ENCODE results near the gene MAVS.
"Not testable (repeated sequence)": the region's sequence is repeated elsewhere in the genome, so short reads cannot be mapped to it uniquely, and the experiment has no call there.

Gene MAVS

GRCh38 chr20:3815703-3816315, 30.8 kb upstream of the MAVS start:
- DNase-seq = no peak

DNA sequence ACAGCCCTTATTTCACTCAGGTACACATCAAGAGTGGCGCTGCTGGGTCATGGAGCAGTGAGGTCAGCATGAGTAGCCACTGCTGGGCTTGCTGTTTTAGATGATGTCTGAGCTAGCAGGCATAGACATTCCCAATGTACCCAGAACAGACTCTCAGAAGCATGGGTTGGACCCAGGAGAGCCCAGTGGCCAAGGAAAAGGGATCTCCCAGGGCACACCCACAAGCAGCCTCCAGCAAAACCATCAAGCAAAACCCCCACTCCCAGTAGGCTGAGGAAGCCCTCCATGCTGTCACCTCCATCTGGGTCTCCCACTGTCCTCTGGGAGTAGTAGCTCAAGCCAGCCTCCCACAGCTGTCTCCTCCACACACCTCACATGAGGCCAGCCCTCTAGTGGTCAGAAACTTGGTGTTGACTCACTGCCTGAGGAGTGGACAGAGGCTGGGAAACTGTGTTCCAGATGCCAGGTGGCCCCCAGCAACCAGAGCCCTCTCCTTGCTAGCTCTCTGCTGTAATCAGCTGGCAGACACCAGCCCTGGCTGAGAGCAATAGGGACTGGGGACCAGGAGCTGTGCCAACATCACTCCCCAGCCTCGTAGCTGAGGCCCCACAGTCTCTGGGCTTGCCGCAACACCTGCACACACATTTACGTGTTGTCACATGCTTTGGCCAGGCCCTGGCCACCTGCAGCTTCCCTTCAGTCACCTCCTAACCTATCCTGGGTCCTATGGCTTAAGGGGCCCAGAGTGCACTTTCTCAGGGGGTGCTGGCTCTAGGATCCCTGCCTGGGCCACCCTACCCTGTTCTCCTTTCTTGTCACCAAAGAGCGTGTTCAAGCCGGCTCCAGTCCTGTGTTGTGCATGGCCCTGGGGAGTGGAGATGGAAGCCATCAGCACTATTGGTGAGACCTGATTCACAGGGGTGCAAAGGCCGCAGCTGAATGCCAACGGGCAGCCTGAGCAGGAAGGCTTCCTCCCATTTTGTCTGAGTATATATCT, 28.2 kb upstream of the MAVS start:
- peak; percentile 16 for DNase-seq

DNA sequence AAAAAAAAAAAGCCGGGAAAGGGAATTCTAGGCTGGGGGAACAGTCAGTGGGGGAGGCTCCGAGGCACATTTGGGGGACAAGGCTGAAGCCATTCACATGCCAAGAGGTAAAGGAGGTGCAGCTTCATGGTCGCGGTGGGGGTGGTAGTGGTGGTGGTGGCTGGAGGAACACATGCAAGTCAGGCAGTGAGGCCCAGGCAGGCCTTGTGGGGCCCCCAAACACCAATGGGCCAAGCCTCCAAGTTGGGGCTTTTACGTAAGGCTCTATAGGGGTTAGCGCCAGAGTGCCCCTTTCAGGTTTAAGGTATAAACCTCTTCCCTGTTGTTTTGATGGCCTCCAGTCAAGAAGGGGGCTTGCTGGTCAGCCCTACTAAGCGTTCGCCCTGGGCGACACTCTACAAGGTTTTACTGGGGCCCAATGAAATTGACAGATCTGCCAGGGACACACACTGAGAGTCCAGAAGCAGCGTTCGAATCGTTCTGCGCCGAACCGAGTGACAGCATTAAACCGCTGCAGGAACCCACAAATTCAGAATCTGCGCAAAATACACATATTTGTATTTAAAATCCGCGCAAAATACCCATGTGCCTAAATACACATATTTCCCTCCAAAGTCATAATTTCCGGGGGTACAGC, 27.1 kb upstream of the MAVS start:
- DNase-seq = no peak

- peak; percentile 96 for DNase-seq
Observed at GRCh38 chr20:3820048-3820900, 26.4 kb upstream of the MAVS start, which contains the start of gene AP5S1. TSS of gene AP5S1 (plus strand) at chr20:3820547. CDS start at chr20:3822118, 1,571 bp downstream.

DNA sequence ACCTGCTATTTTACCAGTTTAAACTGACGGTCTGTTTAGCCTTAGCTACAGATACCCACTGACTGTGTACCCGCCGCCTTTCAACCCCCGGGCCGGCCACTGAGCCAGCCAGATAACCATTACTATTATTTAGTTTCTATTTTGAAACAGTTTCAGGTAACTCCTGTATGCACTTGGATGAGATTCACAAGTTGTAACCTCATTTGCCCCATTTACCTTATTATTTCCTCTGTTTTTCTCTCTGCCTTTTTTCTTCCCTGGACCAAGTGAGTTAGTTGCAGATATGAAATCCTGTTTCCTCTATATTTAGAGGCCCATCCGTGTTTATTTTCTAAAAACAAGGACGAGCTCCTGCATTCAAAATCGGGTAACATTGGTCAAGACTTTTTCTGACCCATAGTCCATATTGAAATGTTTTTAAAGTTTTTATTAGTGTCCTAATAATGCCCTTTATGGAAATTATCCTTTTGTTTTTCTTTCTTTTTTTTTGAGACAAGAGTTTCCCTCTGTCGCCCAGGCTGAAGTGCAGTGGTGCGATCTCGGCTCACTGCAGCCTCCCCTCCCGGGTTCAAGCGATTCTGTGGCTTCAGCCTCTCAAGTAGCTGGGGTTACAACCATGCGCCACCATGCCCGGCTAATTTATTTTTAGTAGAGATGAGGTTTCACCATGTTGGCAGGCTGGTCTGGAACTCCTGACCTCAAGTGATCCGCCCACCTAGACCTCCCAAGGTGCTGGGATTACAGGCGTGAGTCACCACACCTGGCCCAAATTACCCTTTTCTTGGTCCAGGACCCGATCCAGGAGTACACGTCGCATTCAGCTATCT, 25.5 kb upstream of the MAVS start:
- no peak for DNase-seq

GRCh38 chr20:3821996-3822395, 24.6 kb upstream of the MAVS start:
- no peak for DNase-seq

DNA sequence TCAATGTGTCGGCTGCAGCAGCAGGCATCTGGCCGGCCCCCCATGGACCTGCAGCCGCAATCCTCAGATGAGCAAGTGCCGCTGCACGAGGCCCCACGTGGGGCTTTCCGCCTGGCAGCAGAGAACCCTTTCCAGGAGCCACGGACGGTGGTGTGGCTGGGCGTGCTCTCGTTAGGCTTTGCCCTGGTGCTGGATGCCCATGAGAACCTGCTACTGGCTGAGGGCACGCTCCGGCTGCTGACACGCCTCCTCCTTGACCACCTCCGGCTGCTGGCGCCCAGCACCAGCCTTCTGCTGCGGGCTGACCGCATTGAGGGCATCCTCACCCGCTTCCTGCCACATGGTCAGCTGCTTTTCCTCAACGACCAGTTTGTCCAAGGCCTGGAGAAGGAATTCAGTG, 22.8 kb upstream of the MAVS start:
- no peak for DNase-seq

DNA sequence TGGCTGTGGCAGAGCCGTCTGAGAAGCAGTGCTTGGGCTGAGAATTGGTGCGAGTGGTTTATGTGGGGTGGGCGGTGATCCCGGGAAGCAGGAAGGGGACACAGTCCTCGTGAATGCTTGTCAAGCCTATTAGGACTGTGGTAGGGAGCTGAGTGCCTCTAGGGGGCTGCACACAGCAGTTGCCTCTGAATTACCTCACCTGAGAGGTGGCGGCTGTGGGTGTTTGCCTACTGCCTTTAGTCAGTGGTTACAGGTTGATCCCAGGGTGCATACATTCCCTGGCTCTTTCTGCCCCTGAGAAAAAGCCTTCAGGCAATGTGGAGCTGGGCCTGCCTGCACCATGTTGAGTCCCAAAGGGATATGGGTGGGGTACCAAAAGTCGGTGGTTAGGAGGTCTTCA, 21.1 kb upstream of the MAVS start:
- DNase-seq = no peak

DNA sequence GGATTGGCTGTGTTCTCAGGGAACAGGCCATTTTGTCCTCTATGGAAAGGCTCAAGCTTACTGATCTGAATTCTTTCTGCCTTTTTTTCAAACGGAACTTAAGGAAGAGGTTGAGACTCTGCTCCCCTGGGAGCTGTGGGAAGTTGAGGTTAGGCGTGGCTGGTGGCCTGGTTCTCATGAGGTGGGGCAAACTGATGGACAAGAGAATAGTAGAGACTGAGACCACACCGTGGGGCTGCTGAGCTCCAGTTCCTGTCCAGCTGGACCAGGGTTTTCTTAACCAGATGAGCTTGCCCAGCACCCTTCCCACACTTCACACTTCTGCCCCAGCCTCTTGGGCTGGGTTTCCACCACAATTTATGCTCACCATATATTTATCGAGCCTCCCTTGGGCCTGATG, 20.2 kb upstream of the MAVS start:
- no peak for DNase-seq

DNA sequence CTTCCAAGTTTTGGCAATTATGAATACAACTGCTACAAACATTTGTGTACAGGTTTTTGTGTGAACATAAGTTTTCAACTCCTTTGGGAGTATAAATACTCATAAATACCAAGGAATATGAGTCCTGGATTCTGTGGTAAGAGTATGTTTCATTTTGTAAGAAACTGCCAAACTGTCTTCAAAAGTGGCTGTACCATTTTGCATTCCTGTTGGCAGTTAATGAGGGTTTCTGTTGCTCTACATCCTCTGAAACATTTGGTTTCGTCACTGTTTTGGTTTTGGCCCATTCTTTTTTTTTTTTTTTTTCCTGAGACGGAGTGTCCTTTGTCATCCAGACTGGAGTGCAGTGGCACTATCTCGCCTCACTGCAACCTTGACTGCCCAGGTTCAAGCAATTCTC, 17.8 kb upstream of the MAVS start:
- DNase-seq = no peak

GRCh38 chr20:3829891-3830290, 16.7 kb upstream of the MAVS start:
- not testable (repeated sequence) for DNase-seq

DNA sequence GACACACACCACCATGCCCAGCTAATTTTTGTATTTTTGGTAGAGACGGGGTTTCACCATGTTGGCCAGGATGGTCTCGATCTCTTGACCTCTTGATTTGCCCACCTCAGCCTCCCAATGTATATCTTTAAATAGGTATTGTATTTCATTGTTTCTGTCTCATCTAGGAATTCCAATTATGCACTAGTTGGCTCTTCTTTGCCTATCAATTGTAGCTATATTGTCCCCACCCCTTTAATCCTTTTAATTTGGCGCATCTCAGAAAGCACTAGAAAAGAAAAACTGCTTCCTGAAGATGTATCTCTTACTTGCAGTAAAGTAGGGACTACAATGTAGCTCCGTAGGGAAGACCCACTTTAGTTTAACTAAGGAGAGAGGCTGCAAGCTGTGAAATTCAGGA, 10.5 kb upstream of the MAVS start:
- DNase-seq = no peak

- no peak for DNase-seq
Observed at GRCh38 chr20:3839328-3839727, 7.3 kb upstream of the MAVS start.

DNA sequence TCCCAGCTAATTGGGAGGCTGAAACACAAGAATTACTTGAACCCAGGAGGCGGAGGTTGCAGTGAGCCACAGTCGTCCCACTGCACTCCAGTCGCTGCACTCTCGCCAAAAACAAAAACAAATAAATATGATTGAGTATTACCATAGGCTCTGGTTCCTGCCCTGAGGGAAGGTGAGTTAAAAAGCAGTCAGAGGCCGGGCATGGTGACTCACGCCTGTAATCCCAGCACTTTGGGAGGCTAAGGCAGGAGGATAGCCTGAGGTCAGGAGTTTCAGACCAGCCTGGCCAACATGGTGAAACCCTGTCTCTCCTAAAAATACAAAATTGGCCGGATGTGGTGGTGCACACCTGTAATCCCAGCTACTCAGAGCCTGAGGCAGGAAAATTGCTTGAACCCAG, 6.4 kb upstream of the MAVS start:
- not testable (repeated sequence) for DNase-seq

GRCh38 chr20:3842348-3842930, 4.2 kb upstream of the MAVS start:
- no peak for DNase-seq

GRCh38 chr20:3843490-3843889, 3.1 kb upstream of the MAVS start:
- no peak for DNase-seq

DNA sequence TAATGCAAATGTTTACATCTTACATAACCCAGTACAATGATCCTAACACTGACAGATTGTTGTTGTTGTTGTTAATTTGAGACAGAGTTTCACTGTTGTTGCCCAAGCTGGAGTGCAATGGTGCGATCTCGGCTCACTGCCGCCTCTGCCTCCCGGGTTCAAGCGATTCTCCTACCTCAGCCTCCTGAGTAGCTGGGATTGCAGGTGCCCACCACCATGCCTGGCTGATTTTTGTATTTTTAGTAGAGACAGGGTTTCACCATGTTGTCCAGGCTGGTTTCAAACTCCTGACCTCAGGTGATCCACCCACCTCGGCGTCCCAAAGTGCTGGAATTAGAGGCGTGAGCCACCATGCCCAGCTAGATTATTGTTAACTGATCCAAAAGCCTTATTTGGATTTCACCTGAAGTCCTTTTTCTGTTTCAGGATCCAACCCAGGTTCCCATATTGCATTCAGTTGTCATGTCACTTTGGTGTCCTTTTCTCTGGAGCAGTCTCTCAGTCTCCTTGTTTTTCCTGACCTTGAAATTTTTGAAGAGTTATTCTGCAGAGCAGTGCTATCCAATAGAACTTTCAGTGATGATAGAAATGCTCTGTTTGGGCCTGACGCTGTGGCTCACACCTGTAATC, 2.5 kb upstream of the MAVS start:
- not testable (repeated sequence) for DNase-seq

DNA sequence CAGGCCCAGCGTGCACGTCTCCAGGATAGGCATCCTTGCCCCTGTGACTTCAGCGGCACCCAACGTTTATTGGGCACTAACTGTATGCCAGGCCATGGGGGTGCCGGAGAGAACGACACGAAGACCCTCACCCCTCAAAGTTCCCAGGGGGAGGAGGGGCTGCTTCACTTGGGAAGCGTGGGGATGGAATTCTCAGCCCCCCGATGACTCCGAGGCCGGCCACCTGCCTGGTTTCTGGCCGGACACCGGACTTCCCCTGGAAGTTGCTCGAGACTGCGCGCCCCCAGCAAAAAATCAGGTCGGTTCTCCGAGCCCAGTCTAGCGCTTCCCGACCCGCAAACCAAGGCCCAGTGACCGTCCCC, 275 bp upstream of the MAVS start:
- DNase-seq = no peak

GRCh38 chr20:3847429-3847940, 851 bp downstream of the MAVS start:
- DNase-seq = peak; percentile 38

GRCh38 chr20:3848565-3848964, 1.9 kb downstream of the MAVS start:
- DNase-seq = no peak

DNA sequence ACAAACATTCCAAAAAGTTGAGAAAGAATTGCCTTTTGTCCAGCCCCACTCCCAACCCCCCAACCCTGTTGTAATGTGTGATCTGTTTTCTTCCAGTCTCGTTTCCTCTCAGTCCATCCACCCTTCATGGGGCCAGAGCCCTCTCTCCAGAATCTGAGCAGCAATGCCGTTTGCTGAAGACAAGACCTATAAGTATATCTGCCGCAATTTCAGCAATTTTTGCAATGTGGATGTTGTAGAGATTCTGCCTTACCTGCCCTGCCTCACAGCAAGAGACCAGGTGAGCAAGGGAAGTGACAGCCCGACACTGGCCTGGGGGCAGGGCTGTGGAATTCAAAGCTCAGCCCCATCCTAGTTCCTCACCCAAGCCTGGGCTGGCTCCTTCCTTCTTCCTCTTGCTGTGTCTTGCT, 7.8 kb downstream of the MAVS start:
- DNase-seq = no peak

All from midbrain (tissue), 1 donor.